ENCODE measurements around the gene UBE2D3.
"Not testable (repeated sequence)": the region's sequence is repeated elsewhere in the genome, so short reads cannot be mapped to it uniquely, and the experiment has no call there.

UBE2D3 gene

GRCh38 chr4:102828497-102828808, 1.1 kb upstream of the UBE2D3 start:
- no peak for DNase-seq

- peak; percentile 93 to 95 for DNase-seq
Measured at GRCh38 chr4:102827674-102828496, 534 bp upstream of the UBE2D3 start.

GRCh38 chr4:102826105-102826889, 1.1 kb downstream of the UBE2D3 start:
- no peak for DNase-seq

- peak in 1 of 2 experiments; percentile 5 for DNase-seq
Measured at GRCh38 chr4:102825261-102826091, 1.9 kb downstream of the UBE2D3 start.

GRCh38 chr4:102824398-102824797, 3.0 kb downstream of the UBE2D3 start:
- no peak for DNase-seq

GRCh38 chr4:102823897-102824296, 3.5 kb downstream of the UBE2D3 start:
- DNase-seq, result no peak

- no peak for DNase-seq
Measured at GRCh38 chr4:102823464-102823863, 3.9 kb downstream of the UBE2D3 start.

GRCh38 chr4:102819588-102820365, 7.6 kb downstream of the UBE2D3 start:
- DNase-seq, result no peak

GRCh38 chr4:102819100-102819499, 8.3 kb downstream of the UBE2D3 start:
- not testable (repeated sequence) for DNase-seq

GRCh38 chr4:102817613-102818268, 9.6 kb downstream of the UBE2D3 start:
- DNase-seq, result no peak

GRCh38 chr4:102817021-102817605, 10.2 kb downstream of the UBE2D3 start:
- DNase-seq, result no peak

- no peak for DNase-seq
Measured at GRCh38 chr4:102815981-102816380, 11.4 kb downstream of the UBE2D3 start.

- no peak for DNase-seq
Measured at GRCh38 chr4:102809691-102810090, 17.7 kb downstream of the UBE2D3 start.

- DNase-seq, result no peak
Measured at GRCh38 chr4:102809190-102809589, 18.2 kb downstream of the UBE2D3 start.

- no peak for DNase-seq
Measured at GRCh38 chr4:102808009-102808408, 19.3 kb downstream of the UBE2D3 start.

GRCh38 chr4:102807345-102807744, 20.0 kb downstream of the UBE2D3 start:
- no peak for DNase-seq

- no peak for DNase-seq
Measured at GRCh38 chr4:102799816-102800215, 27.5 kb downstream of the UBE2D3 start.

- DNase-seq, result no peak
Measured at GRCh38 chr4:102794999-102795398, 32.4 kb downstream of the UBE2D3 start.

- no peak for DNase-seq
Measured at GRCh38 chr4:102792361-102792936, 34.9 kb downstream of the UBE2D3 start.

- DNase-seq, result no peak
Measured at GRCh38 chr4:102791318-102791835, 36.0 kb downstream of the UBE2D3 start.

GRCh38 chr4:102789317-102789717, 38.0 kb downstream of the UBE2D3 start:
- DNase-seq, result no peak
